ENCODE results near the gene MMP25.

MMP25 gene

DNA sequence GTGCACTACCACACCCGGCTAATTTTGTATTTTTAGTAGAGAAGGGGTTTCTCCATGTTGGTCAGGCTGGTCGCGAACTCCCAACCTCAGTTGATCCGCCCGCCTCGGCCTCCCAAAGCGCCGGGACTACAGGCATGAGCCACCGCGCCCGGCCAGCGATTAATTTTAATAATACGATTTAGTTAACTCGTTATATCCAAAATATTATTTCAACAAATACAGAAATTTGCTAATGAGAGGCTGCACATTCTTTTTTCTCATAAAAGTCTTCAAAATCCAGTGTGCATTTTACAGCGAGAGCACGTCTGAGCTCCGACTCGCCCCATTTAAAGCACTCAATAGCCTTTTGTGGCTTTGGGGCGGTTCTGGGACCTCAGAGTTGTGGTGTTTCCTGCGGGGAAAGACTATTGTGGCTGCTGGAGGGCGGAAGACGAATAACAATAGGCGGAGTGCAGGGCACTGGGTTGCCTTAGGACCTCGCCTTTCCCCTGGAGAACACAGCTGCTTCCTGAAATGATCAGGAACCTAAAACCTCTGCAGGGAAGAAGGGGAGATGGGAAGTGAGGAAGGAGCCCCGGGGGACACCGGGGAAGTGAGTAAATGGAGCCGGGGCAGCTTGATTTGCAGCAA lies 55.6 kb downstream of the MMP25 start:
- TF ChIP-seq ZNF274 (IDR thresholded peaks at IDR 0.05; ENCODE audit: low read depth, low read length), result no peak
- no peak overlapping the region for H3K4me3 ChIP-seq (ENCODE audit: low read length)

DNA sequence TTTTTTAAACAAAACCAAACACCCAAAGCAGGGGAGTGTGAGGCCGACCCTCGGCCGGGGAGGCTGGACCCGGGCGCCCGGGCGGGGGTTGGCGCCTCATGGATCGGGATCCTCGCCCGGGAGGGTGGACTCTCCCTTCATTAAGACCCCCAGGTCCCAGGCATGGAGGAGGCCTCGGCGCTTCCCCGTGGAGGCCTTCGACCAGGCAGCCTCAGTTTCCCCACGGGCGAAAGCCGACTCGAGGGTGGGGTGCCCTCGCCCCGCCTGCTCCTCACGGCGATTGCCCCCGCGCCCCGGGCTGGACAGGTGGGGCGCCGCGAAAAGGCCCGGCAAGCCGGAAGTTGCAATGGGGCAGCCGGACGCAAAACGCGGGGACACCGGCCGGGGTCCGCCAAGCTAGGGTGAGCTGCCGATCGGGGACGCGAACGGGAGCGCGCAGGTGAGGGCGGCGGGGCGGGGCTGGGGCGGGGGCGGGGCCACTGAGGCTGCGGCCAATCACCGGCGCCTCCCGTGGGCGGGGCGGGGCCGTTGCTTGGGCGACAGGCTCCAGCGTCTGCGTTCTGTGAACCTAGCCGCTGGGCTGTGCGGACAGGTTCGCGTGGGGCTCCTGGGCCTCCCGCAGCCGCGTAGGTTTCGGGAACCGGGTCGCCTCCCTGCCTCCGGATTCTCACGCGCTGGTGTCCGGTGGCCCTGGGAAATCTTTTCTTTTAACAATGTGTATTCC lies 60.0 kb downstream of the MMP25 start:
- H3K4me3 ChIP-seq (ENCODE audit: low read length), result peak overlapping the region; percentile 81
- no peak for TF ChIP-seq ZNF274 (IDR thresholded peaks at IDR 0.05; ENCODE audit: low read depth, low read length)
